IPS DF 6.9 (cell line): ENCODE measurements around the gene ARHGEF6.

ENCODE experiments used
- DNase-seq: peaks from one replicate; pipeline ENCODE4 v3.0.0-alpha.2; 2013; ENCODE audit warnings: low read depth, low spot score
- H3K27ac ChIP-seq: one replicate; pipeline ENCODE4 v1.5.1; 2013; ENCODE audit warnings: low read length, control low read depth
- H3K27me3 ChIP-seq: 2 replicates; pipeline ENCODE4 v1.6.1; 2013; ENCODE audit warnings: mild to moderate bottlenecking, low read length; ENCODE audit not compliant: control insufficient read depth, insufficient read depth
- H3K36me3 ChIP-seq: 2 replicates; pipeline ENCODE4 v1.6.1; 2013; ENCODE audit warnings: low read length; ENCODE audit not compliant: control insufficient read depth, insufficient read depth
- H3K4me1 ChIP-seq: 2 replicates; pipeline ENCODE4 v1.6.1; 2013; ENCODE audit warnings: low read length; ENCODE audit not compliant: control insufficient read depth, insufficient read depth
- H3K4me3 ChIP-seq: 2 replicates; pipeline ENCODE4 v1.5.1; 2013; ENCODE audit warnings: mild to moderate bottlenecking, low read length
- H3K9me3 ChIP-seq: 2 replicates; pipeline ENCODE4 v1.6.1; 2013; ENCODE audit warnings: low read length, inconsistent platforms; ENCODE audit not compliant: control insufficient read depth, insufficient read depth
- WGBS: extraction: QIAGEN DNeasy Blood & Tissue Kit; methylation state at CpG from one replicate; pipeline ENCODE4 v1.1.7; 2013; ENCODE audit warnings: mixed read lengths, missing lambda C conversion rate; ENCODE audit not compliant: insufficient read length, insufficient coverage; 5-methylcytosine and 5-hydroxymethylcytosine counted together

Gene ARHGEF6

GRCh38 chrX:136766785-136767103, 14.0 kb downstream of the ARHGEF6 start:
- no peaks in the 10 kb centered on the region for H3K4me1 ChIP-seq
- H3K36me3 ChIP-seq, result no peaks in the 10 kb centered on the region
- peak overlapping the region; percentile 61; the same call in 1 of the 2 replicates for H3K4me3 ChIP-seq
- H3K27me3 ChIP-seq, result no peaks in the 10 kb centered on the region
- no peaks in the 10 kb centered on the region for H3K9me3 ChIP-seq
- no CpG with 5 or more reads among the region's 19 CpGs for WGBS
- no peak for DNase-seq
- no peak overlapping the region for H3K27ac ChIP-seq

GRCh38 chrX:136765821-136766356, 14.8 kb downstream of the ARHGEF6 start:
- Histone ChIP-seq H3K9me3 (no peaks in the 10 kb centered on the region), H3K27ac (no peak overlapping the region), H3K27me3 (no peaks in the 10 kb centered on the region), H3K4me3 (no peak overlapping the region), H3K36me3 (no peaks in the 10 kb centered on the region), H3K4me1 (no peaks in the 10 kb centered on the region)
- WGBS, result no CpG with 5 or more reads among the region's 1 CpG
- DNase-seq, result no peak

DNA sequence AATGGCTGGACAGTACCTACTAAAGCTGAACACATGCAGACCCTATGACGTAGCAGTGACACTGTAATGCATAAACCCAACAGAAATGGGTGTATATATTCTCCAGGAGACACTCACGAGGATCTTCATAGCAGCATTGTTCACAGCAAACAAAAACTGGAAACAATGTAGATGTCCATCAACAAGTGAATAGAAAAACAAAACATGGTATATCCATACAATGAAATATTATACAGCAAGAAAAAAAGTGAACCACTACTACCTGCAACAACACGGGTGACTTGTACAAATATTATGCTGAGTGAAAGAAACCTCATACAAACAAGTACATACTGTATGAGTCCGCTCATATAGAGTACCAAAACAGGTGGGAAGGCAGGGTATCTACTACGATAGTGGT, 16.5 kb downstream of the ARHGEF6 start:
- Histone ChIP-seq H3K27me3 (no peaks in the 10 kb centered on the region), H3K4me1 (no peaks in the 10 kb centered on the region; the same call in 1 of the 2 replicates), H3K9me3 (no peaks in the 10 kb centered on the region), H3K27ac (no peak overlapping the region), H3K4me3 (no peak overlapping the region), H3K36me3 (no peaks in the 10 kb centered on the region)
- no peak for DNase-seq
- WGBS, result no CpG with 5 or more reads among the region's 5 CpGs

DNA sequence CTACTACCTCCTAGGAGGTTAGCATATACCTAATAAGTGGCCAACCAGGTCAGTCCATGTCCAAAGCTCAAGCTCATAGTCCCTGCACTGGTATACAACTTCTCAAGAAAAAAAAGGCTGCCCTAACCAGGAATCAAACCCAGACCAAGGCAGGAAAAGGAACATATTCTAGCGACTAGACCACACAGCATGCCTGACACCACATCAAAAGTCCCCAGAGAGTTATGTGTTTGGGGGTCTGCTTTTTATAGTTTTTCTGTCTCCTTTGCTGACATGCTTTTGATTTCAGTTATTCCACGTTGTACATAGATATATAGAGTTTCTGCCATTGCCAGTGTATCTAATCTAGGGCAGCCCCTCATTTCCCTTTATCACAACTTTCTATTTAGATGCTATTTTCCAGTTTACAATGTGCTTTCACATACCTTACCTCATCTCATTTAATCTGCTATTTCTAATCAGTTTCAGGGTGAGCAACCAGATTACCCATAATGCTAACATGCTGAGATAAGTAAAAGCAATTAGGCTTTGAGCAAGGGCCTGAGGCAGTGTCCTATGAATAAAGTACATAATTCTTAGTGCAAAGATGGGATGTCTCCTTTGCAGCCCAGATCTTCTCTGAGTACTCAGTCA, 17.8 kb downstream of the ARHGEF6 start:
- no peaks in the 10 kb centered on the region for H3K27me3 ChIP-seq
- WGBS, result no CpG with 5 or more reads among the region's 2 CpGs

DNA sequence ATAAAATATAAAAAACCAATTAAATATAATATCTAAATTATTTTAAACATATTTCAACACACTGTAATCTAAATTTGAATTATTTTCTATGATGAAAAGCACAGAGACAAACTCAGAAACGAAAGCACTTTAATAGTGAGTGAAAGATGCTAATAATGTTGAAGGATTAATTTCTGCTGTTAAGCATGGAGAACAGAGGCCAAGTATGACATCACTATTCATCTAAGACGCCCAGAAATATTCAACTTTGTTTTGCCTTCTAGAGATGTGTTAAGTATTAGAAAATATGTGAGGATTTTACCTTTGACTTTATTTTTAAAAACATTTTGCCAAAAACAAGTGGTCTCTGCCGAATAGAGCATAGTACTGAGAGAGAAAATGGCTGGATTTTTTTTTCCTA, 19.3 kb downstream of the ARHGEF6 start:
- Histone ChIP-seq H3K36me3 (no peaks in the 10 kb centered on the region), H3K27me3 (no peaks in the 10 kb centered on the region), H3K4me3 (no peak overlapping the region), H3K9me3 (no peaks in the 10 kb centered on the region), H3K4me1 (no peaks in the 10 kb centered on the region; the same call in 1 of the 2 replicates), H3K27ac (no peak overlapping the region)
- no CpG with 5 or more reads among the region's 3 CpGs for WGBS
- no peak for DNase-seq

More for the DNA sequence above, 17.8 kb downstream of the ARHGEF6 start:
- H3K36me3 ChIP-seq, result no peaks in the 10 kb centered on the region
- H3K9me3 ChIP-seq, result no peaks in the 10 kb centered on the region
- DNase-seq, result no peak
- no peak overlapping the region for H3K27ac ChIP-seq
- H3K4me1 ChIP-seq, result no peaks in the 10 kb centered on the region; the same call in 1 of the 2 replicates
- H3K4me3 ChIP-seq, result no peak overlapping the region

DNA sequence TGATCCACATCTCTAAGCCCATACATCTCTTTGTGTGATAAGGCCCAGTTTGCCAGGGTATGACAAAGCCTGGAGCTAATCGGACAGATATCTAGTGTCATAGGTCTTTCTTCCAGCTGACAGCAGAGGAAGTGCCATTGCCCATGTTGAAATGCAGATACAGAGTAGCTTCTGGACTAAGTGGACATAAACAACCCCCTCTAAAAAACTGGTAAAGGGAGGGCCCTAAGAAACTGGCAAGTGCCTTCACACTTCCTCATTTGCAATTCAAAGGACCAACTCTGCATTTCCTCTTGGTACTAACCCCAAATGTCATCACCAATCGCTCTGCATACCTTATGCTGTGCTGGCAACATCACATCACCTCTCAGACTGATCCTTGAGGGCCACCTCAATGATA, 20.8 kb downstream of the ARHGEF6 start:
- no peaks in the 10 kb centered on the region for H3K36me3 ChIP-seq
- DNase-seq, result no peak
- no peak overlapping the region for H3K4me3 ChIP-seq
- H3K9me3 ChIP-seq, result no peaks in the 10 kb centered on the region
- WGBS, result no CpG with 5 or more reads among the region's 2 CpGs
- no peaks in the 10 kb centered on the region; the same call in 1 of the 2 replicates for H3K4me1 ChIP-seq
- H3K27ac ChIP-seq, result no peak overlapping the region
- no peaks in the 10 kb centered on the region for H3K27me3 ChIP-seq

DNA sequence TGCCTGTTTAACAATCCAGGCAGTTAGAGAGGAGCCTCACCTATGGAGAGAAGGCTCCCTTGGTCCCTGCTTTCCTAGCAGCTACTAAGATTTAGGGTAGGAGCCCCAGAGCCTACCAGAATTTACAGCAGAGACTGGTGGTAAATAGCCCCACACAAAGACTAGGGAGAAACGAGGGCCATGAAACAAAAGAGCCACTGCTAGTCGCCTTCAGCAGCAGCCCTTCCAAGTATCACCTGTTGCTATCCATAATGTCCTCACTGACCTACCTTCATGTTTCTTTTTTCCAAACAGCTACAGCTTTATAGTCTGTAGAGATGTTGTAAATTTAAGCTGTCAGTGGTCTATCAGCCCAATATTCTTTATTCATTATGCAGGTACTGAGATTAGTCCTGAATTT, 25.3 kb downstream of the ARHGEF6 start:
- Histone ChIP-seq H3K27ac (no peak overlapping the region), H3K4me1 (peaks cover 3% of the 10 kb centered on the region)
- WGBS, result no CpG with 5 or more reads among the region's 2 CpGs

DNA sequence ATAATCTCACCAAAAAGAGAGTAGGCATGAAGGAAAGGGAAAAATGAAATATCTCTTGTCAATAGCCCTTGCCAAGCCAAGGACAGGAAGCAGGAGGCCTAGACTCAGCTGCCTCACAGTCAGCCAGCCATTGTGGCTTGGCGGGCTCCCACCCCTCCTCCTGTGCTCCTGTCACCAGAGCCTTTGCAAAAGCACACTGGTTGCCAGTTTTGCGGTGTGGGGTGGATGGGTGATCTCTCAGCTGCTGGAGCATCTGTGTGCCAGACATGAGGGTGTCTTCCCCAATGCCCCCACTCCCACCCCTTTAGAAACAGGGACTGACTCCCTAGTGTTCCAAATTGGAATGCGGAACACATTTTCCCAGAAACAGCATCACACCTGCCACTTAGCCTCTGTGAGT, 26.1 kb downstream of the ARHGEF6 start:
- no peak overlapping the region for H3K4me3 ChIP-seq
- WGBS, result no CpG with 5 or more reads among the region's 3 CpGs
- no peak overlapping the region for H3K27ac ChIP-seq
- no peaks in the 10 kb centered on the region for H3K27me3 ChIP-seq
- H3K36me3 ChIP-seq, result no peaks in the 10 kb centered on the region
- H3K4me1 ChIP-seq, result peaks cover 3% of the 10 kb centered on the region; the same call in 1 of the 2 replicates
- no peaks in the 10 kb centered on the region for H3K9me3 ChIP-seq
- no peak for DNase-seq

More for the DNA sequence above, 25.3 kb downstream of the ARHGEF6 start:
- Histone ChIP-seq H3K27me3 (no peaks in the 10 kb centered on the region), H3K4me3 (no peak overlapping the region), H3K36me3 (no peaks in the 10 kb centered on the region), H3K9me3 (no peaks in the 10 kb centered on the region)
- no peak for DNase-seq

- H3K27ac ChIP-seq, result no peak overlapping the region
- no peaks in the 10 kb centered on the region for H3K36me3 ChIP-seq
- H3K9me3 ChIP-seq, result no peaks in the 10 kb centered on the region
- H3K4me1 ChIP-seq, result peaks cover 3% of the 10 kb centered on the region; the same call in 1 of the 2 replicates
- no CpG with 5 or more reads among the region's 2 CpGs for WGBS
- H3K4me3 ChIP-seq, result no peak overlapping the region
- no peak for DNase-seq
- H3K27me3 ChIP-seq, result no peaks in the 10 kb centered on the region
Observed at GRCh38 chrX:136752796-136753195, 27.9 kb downstream of the ARHGEF6 start.

GRCh38 chrX:136752346-136752745, 28.4 kb downstream of the ARHGEF6 start:
- no CpG with 5 or more reads among the region's 4 CpGs for WGBS
- H3K27me3 ChIP-seq, result no peaks in the 10 kb centered on the region
- H3K9me3 ChIP-seq, result no peaks in the 10 kb centered on the region
- DNase-seq, result no peak
- no peaks in the 10 kb centered on the region for H3K36me3 ChIP-seq
- H3K4me3 ChIP-seq, result no peak overlapping the region
- no peak overlapping the region for H3K27ac ChIP-seq
- peaks cover 3% of the 10 kb centered on the region; the same call in 1 of the 2 replicates for H3K4me1 ChIP-seq

DNA sequence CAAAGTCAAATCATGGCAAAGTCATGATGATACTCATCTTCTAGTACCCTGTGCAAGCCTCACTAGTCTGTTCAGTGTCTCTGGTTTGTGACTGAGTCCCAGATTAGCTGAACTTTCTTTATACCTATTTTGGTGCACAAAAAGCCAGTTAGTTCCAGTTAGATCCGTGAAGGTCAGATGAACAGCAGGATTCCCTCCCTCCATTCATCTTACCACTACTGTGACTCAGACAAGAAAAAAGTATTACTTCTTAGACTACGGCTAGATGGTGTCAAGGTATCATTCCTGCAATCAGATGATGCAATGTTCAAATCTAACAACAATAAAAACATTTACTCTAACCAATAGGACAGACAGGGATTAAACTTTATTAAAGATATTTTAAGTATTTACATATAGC, 30.4 kb downstream of the ARHGEF6 start:
- Histone ChIP-seq H3K9me3 (no peaks in the 10 kb centered on the region), H3K4me1 (peaks cover 3% of the 10 kb centered on the region; the same call in 1 of the 2 replicates), H3K4me3 (no peak overlapping the region), H3K27ac (no peak overlapping the region), H3K27me3 (no peaks in the 10 kb centered on the region), H3K36me3 (no peaks in the 10 kb centered on the region)
- DNase-seq, result no peak
- WGBS, result no CpG with 5 or more reads among the region's 2 CpGs
